Ovary (tissue), 10 donors: Measurements from ENCODE around the gene ODAD4. TPM values are rescaled to one million over a fixed set of nuclear protein-coding genes. Genes with fewer than 3 reads are reported as not detected.

Source experiments
- DNase-seq, 5 donors: peaks; one replicate each; pipeline ENCODE4 v3.0.0-alpha.2; 2019 to 2020
- H3K27ac ChIP-seq, 2 donors: fragments of 200-600 bp; one replicate each; pipeline versions ENCODE4 v1.5.1 to v1.8.0; 2019 to 2022
- H3K27me3 ChIP-seq: fragments of 200-600 bp; one replicate; pipeline ENCODE4 v1.8.0; 2022
- H3K36me3 ChIP-seq: fragments of 200-600 bp; sonication (generic); one replicate; pipeline ENCODE4 v1.5.1; 2019
- H3K4me1 ChIP-seq: one replicate; pipeline ENCODE4 v1.8.1; 2013; ENCODE audit warnings: mild to moderate bottlenecking, moderate library complexity; ENCODE audit not compliant: insufficient read depth
- H3K4me3 ChIP-seq: fragments of 200-600 bp; sonication (generic); one replicate; pipeline ENCODE4 v1.5.1; 2017
- H3K9me3 ChIP-seq, 2 donors: fragments of 200-600 bp in 1 of 2; sonication (generic) in 1 of 2; one replicate each; pipeline versions ENCODE4 v1.5.1 to v1.8.1; 2013 to 2019; ENCODE audit warnings: mild to moderate bottlenecking in 1 of 2, moderate library complexity in 1 of 2
- CTCF ChIP-seq, 3 donors: fragments of 450-650 bp in 2 of 3; fragments of 200-600 bp in 1 of 3; IDR thresholded peaks; one replicate each; pipeline versions ENCODE4 v1.5.1 to v1.8.0; 2016 to 2022; ENCODE audit warnings: antibody characterized with exemption in 3 of 3, mild to moderate bottlenecking in 1 of 3
- EP300 ChIP-seq: sonication (generic); formaldehyde crosslinking; IDR thresholded peaks from one replicate; pipeline ENCODE4 v1.6.1; 2017; ENCODE audit warnings: antibody characterized with exemption
- POLR2A ChIP-seq: fragments of 450-650 bp; IDR thresholded peaks from one replicate; pipeline ENCODE4 v1.6.1; 2017; ENCODE audit warnings: antibody characterized with exemption, mild to moderate bottlenecking, moderate library complexity
- WGBS, 3 donors: extraction: QIAGEN DNeasy Blood & Tissue Kit in 1 of 3; methylation state at CpG; one replicate each; pipeline versions ENCODE4 v1.1.5 to v1.1.7; 2013 to 2017; 5-methylcytosine and 5-hydroxymethylcytosine counted together
- intact Hi-C, 4 donors: fragments of 100-400 bp; cut with DNase I; formaldehyde crosslinking; loops; one replicate each; pipeline versions ENCODE4 v1.11.0 to v1.15.1; 2022 to 2023
- long read RNA-seq, 3 donors: library from polyadenylated mRNA in 2 of 3; unstranded in 2 of 3; transcript quantifications; one replicate each; pipeline ENCODE4 v2.0.0 and lab custom pipeline, GENCODE V29; 2021 to 2026
- polyA plus RNA-seq, 2 donors: library from polyadenylated mRNA; stranded (reverse); fragments of 200-250 nt in 1 of 2; fragments of 350-450 nt in 1 of 2; fragmentation: Illumina TruSeq in 1 of 2; extraction: RNeasy Lipid Tissue Mini Kit (QIAGEN cat#74804) in 1 of 2; gene quantifications; one replicate each; pipeline ENCODE4 v1.2.3, GENCODE V29; 2013 to 2014
- total RNA-seq, 7 donors: library from RNA; depleted of rRNA in 2 of 7; stranded (reverse); fragments of >200 nt in 2 of 7; fragmentation: NEBNext Ultra II Directional in 3 of 7; extraction: Animal tissue kit (Norgen Biotek cat#: 25700) in 3 of 7; gene quantifications; one replicate each; pipeline versions ENCODE4 v1.1.0 to v1.2.4, GENCODE V29; 2016 to 2023
- donor health status: DM: no; HTN: no; CAD: no; lungs with moderate emphysema.
- donor health status: DM: no; HTN: no; CAD: no.
- donor health status: Bipolar disorder and iron deficiency.
- donor health status: DM: yes; HTN: yes; CAD: no.
- donor health status: DM: no; HTN: no; CAD: no.
- donor health status: DM: yes; HTN: yes; CAD: no.

ODAD4 gene
- total RNA-seq = 10 to 100 TPM in 1 of 7 donors, 1 to 10 TPM in 6; 1.1 to 11.0 (median 2.4) TPM
- polyA plus RNA-seq = 1 to 10 TPM; 1.7 to 2.1 TPM
- long read RNA-seq, donor 1, partial matches to known transcripts = 6 of 20 reads
- long read RNA-seq, donor 1, other reads (novel, unspliced or antisense) = 12 of 20 reads
- long read RNA-seq, donor 2 = 0 reads
- long read RNA-seq, donor 3, partial matches to known transcripts = 1 of 3 reads
- long read RNA-seq, donor 3, other reads (novel, unspliced or antisense) = 1 of 3 reads

GRCh38 chr17:41930009-41930832, at the start of gene ODAD4:
Gene ODAD4, plus strand, starts transcription at chr17:41930617. Its CDS starts 107 bp downstream, at chr17:41930724.
- H3K27me3 ChIP-seq = no peaks in the 10 kb centered on the region
- intact Hi-C loops = no loop called here
- no peaks in the 10 kb centered on the region for H3K36me3 ChIP-seq
- H3K27ac ChIP-seq = peak within 1 kb of the TSS in 1 of 2 donors; percentile 72
- WGBS, 3 donors = 1 to 2% (median 2%) methylated on average over 43 of the region's 43 CpGs
- H3K4me3 ChIP-seq = peak within 1 kb of the TSS; percentile 52
- peaks cover 4% of the 10 kb centered on the region for H3K4me1 ChIP-seq
- DNase-seq = peak; percentile 96 to 99 (median 97)
- TF ChIP-seq CTCF (IDR thresholded peaks at IDR 0.05) (peak in 2 of 3 donors; percentile 64 to 74), EP300 (no peak)
- H3K9me3 ChIP-seq = no peaks in the 10 kb centered on the region

DNA sequence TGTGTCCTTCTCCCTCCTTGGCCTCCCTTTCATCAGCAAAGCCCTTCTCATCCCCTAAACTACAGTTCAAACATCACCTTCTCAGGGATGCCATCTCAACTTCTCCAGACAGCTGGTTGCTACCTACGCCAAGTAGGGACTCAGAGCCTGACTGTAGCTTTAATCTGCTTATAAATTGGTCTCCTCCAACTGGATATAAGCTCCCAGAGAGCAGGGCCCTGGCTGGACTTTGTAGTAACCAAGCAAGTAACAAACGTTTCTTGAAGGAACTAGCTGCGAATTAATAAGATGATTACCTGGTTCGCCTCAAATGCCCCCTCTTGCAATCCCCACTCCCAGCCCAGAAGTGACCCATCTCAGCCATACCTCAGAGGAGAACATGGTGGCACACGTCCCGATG, 47.7 kb upstream of the ODAD4 start:
- intact Hi-C loops = no loop called here
- H3K27ac ChIP-seq = no peak overlapping the region

GRCh38 chr17:41885733-41886132, 44.7 kb upstream of the ODAD4 start:
- no peaks in the 10 kb centered on the region for H3K36me3 ChIP-seq

More for the DNA sequence above, 47.7 kb upstream of the ODAD4 start:
- 86 to 92% (median 88%) methylated on average over 6 of the region's 6 CpGs for WGBS, 3 donors
- H3K36me3 ChIP-seq = no peaks in the 10 kb centered on the region
- no peaks in the 10 kb centered on the region for H3K4me1 ChIP-seq
- DNase-seq = no peak
- no peaks in the 10 kb centered on the region for H3K9me3 ChIP-seq
- TF ChIP-seq EP300 (no peak), POLR2A (no peak), CTCF (IDR thresholded peaks at IDR 0.05) (no peak)
- H3K4me3 ChIP-seq = no peak overlapping the region
- no peaks in the 10 kb centered on the region for H3K27me3 ChIP-seq

More at GRCh38 chr17:41885733-41886132, 44.7 kb upstream of the ODAD4 start:
- Histone ChIP-seq H3K27me3 (no peaks in the 10 kb centered on the region), H3K4me1 (no peaks in the 10 kb centered on the region), H3K9me3 (no peaks in the 10 kb centered on the region), H3K4me3 (no peak overlapping the region), H3K27ac (no peak overlapping the region)
- intact Hi-C loops = no loop called here
- no peak for DNase-seq
- no peak for TF ChIP-seq CTCF (IDR thresholded peaks at IDR 0.05)
- TF ChIP-seq POLR2A = no peak
- TF ChIP-seq EP300 = no peak
- WGBS, 3 donors = 74 to 82% (median 76%) methylated on average over 6 of the region's 6 CpGs
